Keratinocyte (primary cell): Measurements from ENCODE around the gene ANO9. TPM values are rescaled to one million over a fixed set of nuclear protein-coding genes. Genes with fewer than 3 reads are reported as not detected.

Experiments
- DNase-seq: peaks from one replicate; pipeline ENCODE4 v3.0.0-alpha.2; 2011; ENCODE audit warnings: low read depth, missing footprints, low spot score
- FAIRE-seq: peaks from 2 replicates; lab custom pipeline; 2011; peaks lifted over from hg19 to GRCh38; lab: Jason Lieb, UNC
- H2AFZ ChIP-seq: 2 replicates; pipeline ENCODE4 v1.6.0; 2012; ENCODE audit warnings: low read length, control low read depth, inconsistent platforms; ENCODE audit not compliant: control insufficient read depth
- H3K27ac ChIP-seq: 2 replicates; pipeline ENCODE4 v1.5.1; 2011; ENCODE audit warnings: low read length; ENCODE audit not compliant: control insufficient read depth, insufficient read depth
- H3K27me3 ChIP-seq: 3 replicates; pipeline ENCODE4 v1.6.0; 2011; ENCODE audit warnings: low read length; ENCODE audit not compliant: control insufficient read depth, insufficient read depth; ENCODE audit errors: extremely low read depth
- H3K36me3 ChIP-seq, 2 experiments: 2 replicates in 1 of 2; 3 replicates in 1 of 2; pipeline ENCODE4 v1.5.1; 2011; ENCODE audit warnings: low read length in 2 of 2, mild to moderate bottlenecking in 1 of 2; ENCODE audit not compliant: control insufficient read depth in 2 of 2, insufficient read depth in 2 of 2; ENCODE audit errors: extremely low read depth in 1 of 2
- H3K4me1 ChIP-seq: 3 replicates; pipeline ENCODE4 v1.5.1; 2011; ENCODE audit warnings: low read length; ENCODE audit not compliant: control insufficient read depth, insufficient read depth; ENCODE audit errors: extremely low read depth
- H3K4me2 ChIP-seq: 3 replicates; pipeline ENCODE4 v1.6.0; 2011; ENCODE audit warnings: low read depth, low read length; ENCODE audit not compliant: control insufficient read depth, insufficient read depth; ENCODE audit errors: extremely low read depth
- H3K4me3 ChIP-seq, 3 experiments: fragments of 200-600 bp in 1 of 3; sonication (generic) in 1 of 3; 2 replicates in 2 of 3; 3 replicates in 1 of 3; pipeline ENCODE4 v1.5.1; 2011 to 2016; ENCODE audit warnings: low read length in 3 of 3, mild to moderate bottlenecking in 3 of 3, control low read depth in 2 of 3, inconsistent platforms in 1 of 3, low read depth in 1 of 3, mixed read lengths in 1 of 3, mixed run types in 1 of 3, moderate library complexity in 1 of 3; ENCODE audit not compliant: control insufficient read depth in 2 of 3, insufficient read depth in 2 of 3; ENCODE audit errors: extremely low read depth in 1 of 3
- H3K79me2 ChIP-seq: 2 replicates; pipeline ENCODE4 v1.6.0; 2012; ENCODE audit warnings: low read length; ENCODE audit not compliant: control insufficient read depth, insufficient read depth
- H3K9ac ChIP-seq: 3 replicates; pipeline ENCODE4 v1.6.0; 2011; ENCODE audit warnings: low read length; ENCODE audit not compliant: control insufficient read depth, insufficient read depth; ENCODE audit errors: extremely low read depth
- H3K9me1 ChIP-seq: 3 replicates; pipeline ENCODE4 v1.6.0; 2011; ENCODE audit warnings: low read length; ENCODE audit not compliant: control insufficient read depth, insufficient read depth; ENCODE audit errors: extremely low read depth
- H3K9me3 ChIP-seq: 2 replicates; pipeline ENCODE4 v1.5.1; 2012; ENCODE audit warnings: low read depth, low read length; ENCODE audit not compliant: control insufficient read depth
- H4K20me1 ChIP-seq: 3 replicates; pipeline ENCODE4 v1.6.0; 2011; ENCODE audit warnings: low read length; ENCODE audit not compliant: control insufficient read depth, insufficient read depth; ENCODE audit errors: extremely low read depth
- CTCF ChIP-seq, 3 experiments: IDR thresholded peaks in 1 of 3; conservative IDR thresholded peaks in 1 of 3; optimal IDR thresholded peaks in 1 of 3; 2 replicates in 2 of 3; 3 replicates in 1 of 3; pipeline versions ENCODE3 to v1.5.1; 2011; ENCODE audit warnings: low read length in 3 of 3, mild to moderate bottlenecking in 3 of 3, moderate library complexity in 2 of 3, control low read depth in 1 of 3, inconsistent platforms in 1 of 3; ENCODE audit not compliant: insufficient read depth in 2 of 3; ENCODE audit errors: extremely low read depth in 1 of 3
- EZH2 ChIP-seq: IDR thresholded peaks from one replicate; pipeline ENCODE4 v1.6.1; 2012; ENCODE audit warnings: inconsistent platforms, mild to moderate bottlenecking, low read length, moderate library complexity
- dilution Hi-C: fragments of 300-500 bp; cut with MboI; formaldehyde crosslinking; loops from one replicate; pipeline ENCODE4 v1.7.0; 2020; ENCODE audit warnings: low sequenced_read_pairs; ENCODE audit not compliant: extremely low pct_ligation_motif_present
- polyA plus RNA-seq, 5 experiments: library from polyadenylated mRNA; depleted of rRNA in 3 of 5; stranded (reverse) in 3 of 5; stranded (forward) in 1 of 5; unstranded in 1 of 5; fragments of >200 nt; gene quantifications; 1 replicate in 1 of 5; 2 replicates in 3 of 5; 3 replicates in 1 of 5; pipeline versions ENCODE4 v1.2.1 to v1.2.3, GENCODE V29; 2011 to 2012; ENCODE audit warnings: missing spikeins in 2 of 5, low read depth in 1 of 5, low replicate concordance in 1 of 5

ANO9 gene
- polyA plus RNA-seq, 1 donor (not counting 4 experiments of a cell fraction or from before 2014, with no cell fraction given) = 16.1 TPM

- Histone ChIP-seq H3K79me2 (peaks cover 12% of the 10 kb centered on the region), H3K36me3 (peaks cover 0 to 6% of the 10 kb centered on the region in 2 experiments), H3K27ac (no peak overlapping the region), H3K9me1 (no peaks in the 10 kb centered on the region), H3K4me1 (no peaks in the 10 kb centered on the region), H4K20me1 (peaks cover 2% of the 10 kb centered on the region), H3K4me2 (no peak overlapping the region), H3K9me3 (no peaks in the 10 kb centered on the region), H2AFZ (no peak overlapping the region), H3K27me3 (no peaks in the 10 kb centered on the region), H3K4me3 (no peak overlapping the region), H3K9ac (no peak overlapping the region)
- dilution Hi-C loops = no loop called here
- TF ChIP-seq CTCF (optimal IDR thresholded peaks at IDR 0.05 in 1 of 3, IDR thresholded peaks at IDR 0.05 in 1 of 3, conservative IDR thresholded peaks at IDR 0.05 in 1 of 3; ENCODE audit: extremely low read depth in 1 of 3, insufficient read depth in 2 of 3, low read length in 3 of 3) (no peak), EZH2 (no peak)
- DNase-seq (no peak), FAIRE-seq (no peak)
Measured at GRCh38 chr11:484616-485015, 42.8 kb upstream of the ANO9 start.

GRCh38 chr11:479311-479710 is 37.5 kb upstream of the ANO9 start:
- H3K9ac ChIP-seq = no peak overlapping the region
- peaks cover 18% of the 10 kb centered on the region for H3K79me2 ChIP-seq
- no peaks in the 10 kb centered on the region for H3K27me3 ChIP-seq
- H3K27ac ChIP-seq = no peak overlapping the region
- H4K20me1 ChIP-seq = no peaks in the 10 kb centered on the region
- no peak for DNase-seq
- no peaks in the 10 kb centered on the region for H3K9me1 ChIP-seq
- FAIRE-seq = no peak
- no peak overlapping the region for H3K4me3 ChIP-seq
- dilution Hi-C loops = no loop called here
- no peaks in the 10 kb centered on the region for H3K4me1 ChIP-seq
- TF ChIP-seq CTCF (optimal IDR thresholded peaks at IDR 0.05 in 1 of 3, IDR thresholded peaks at IDR 0.05 in 1 of 3, conservative IDR thresholded peaks at IDR 0.05 in 1 of 3; ENCODE audit: extremely low read depth in 1 of 3, insufficient read depth in 2 of 3, low read length in 3 of 3) (no peak), EZH2 (no peak)
- H3K36me3 ChIP-seq = peaks cover 2 to 14% of the 10 kb centered on the region in 2 experiments
- H2AFZ ChIP-seq = no peak overlapping the region
- no peaks in the 10 kb centered on the region for H3K9me3 ChIP-seq
- no peak overlapping the region for H3K4me2 ChIP-seq
